Coronary artery (tissue), 2 donors: ENCODE results near the gene GRK5.

ENCODE experiments used
- DNase-seq: peaks from one replicate; pipeline ENCODE4 v3.0.0-alpha.2; 2017; ENCODE audit warnings: low spot score
- H3K27ac ChIP-seq, 2 donors: fragments of 200-600 bp; sonication (generic); one replicate each; pipeline ENCODE4 v1.5.1; 2016 to 2019
- H3K4me3 ChIP-seq: fragments of 200-600 bp; sonication (generic); 2 replicates; pipeline ENCODE4 v1.5.1; 2016; ENCODE audit warnings: mild to moderate bottlenecking, moderate library complexity
- TF ChIP-seq, protein P1 (sequence below): fragments of 200-600 bp; sonication (generic); IDR thresholded peaks from one replicate; pipeline ENCODE4 v1.5.1; 2019; ENCODE audit warnings: antibody characterized with exemption

Gene GRK5

DNA sequence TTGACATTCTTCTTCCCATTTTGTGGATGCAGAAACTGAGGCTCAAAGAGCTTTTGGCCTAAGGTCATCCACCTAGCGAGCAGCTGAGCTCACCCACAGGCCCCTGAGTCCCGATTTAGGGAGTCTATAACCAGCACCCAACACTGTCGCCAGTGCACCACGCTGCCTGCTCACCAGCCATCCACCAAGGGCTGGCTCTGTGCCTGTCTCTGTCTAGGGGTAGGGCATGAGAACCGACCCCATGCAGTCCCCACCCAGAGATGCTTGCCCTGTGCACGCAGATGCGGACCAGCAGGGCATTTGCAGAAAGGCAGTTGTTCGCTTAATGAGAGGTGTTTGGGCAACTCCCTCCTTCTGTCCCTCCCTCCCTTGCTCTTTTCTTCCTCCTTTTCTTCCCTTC, 97.2 kb downstream of the GRK5 start:
- no peak overlapping the region for H3K27ac ChIP-seq
- no peak overlapping the region for H3K4me3 ChIP-seq
- TF ChIP-seq, protein P1, sequence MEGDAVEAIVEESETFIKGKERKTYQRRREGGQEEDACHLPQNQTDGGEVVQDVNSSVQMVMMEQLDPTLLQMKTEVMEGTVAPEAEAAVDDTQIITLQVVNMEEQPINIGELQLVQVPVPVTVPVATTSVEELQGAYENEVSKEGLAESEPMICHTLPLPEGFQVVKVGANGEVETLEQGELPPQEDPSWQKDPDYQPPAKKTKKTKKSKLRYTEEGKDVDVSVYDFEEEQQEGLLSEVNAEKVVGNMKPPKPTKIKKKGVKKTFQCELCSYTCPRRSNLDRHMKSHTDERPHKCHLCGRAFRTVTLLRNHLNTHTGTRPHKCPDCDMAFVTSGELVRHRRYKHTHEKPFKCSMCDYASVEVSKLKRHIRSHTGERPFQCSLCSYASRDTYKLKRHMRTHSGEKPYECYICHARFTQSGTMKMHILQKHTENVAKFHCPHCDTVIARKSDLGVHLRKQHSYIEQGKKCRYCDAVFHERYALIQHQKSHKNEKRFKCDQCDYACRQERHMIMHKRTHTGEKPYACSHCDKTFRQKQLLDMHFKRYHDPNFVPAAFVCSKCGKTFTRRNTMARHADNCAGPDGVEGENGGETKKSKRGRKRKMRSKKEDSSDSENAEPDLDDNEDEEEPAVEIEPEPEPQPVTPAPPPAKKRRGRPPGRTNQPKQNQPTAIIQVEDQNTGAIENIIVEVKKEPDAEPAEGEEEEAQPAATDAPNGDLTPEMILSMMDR: no peak
- no peak for DNase-seq

DNA sequence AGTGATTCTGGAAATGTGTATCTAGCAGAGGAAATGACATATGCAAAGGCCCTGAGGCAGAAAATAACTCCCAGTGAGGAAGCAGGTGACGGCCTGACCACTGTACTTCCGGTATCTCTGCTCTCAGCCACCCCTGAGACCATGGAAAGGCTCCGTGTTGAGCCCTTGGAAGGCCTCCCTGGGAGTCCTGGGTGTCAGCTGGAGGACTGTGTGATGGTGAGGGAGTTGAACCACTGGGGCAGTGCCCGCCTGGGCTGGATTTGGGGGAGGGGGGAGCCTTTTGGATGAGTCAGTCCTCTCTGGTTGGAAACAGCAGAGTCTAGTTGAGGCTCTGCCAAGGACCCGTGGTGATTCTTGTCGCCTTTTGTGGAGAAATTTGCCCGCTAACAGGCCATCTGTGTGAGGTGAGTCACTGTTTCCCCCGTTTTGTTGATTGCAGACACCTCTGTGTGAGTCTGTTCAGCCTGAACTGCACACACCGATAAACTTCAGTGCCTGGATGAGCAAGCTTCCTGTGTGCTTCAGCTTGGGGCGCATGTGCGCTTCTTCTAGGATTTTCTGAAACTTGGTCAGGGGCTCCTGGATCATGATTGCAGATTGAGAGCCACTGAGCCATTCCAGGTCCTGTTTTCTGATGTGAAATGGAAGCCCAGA, 98.6 kb downstream of the GRK5 start:
- Histone ChIP-seq H3K4me3 (no peak overlapping the region), H3K27ac (peak overlapping the region; percentile 41 to 84)
- DNase-seq: peak; percentile 86
- TF ChIP-seq, protein P1: no peak

DNA sequence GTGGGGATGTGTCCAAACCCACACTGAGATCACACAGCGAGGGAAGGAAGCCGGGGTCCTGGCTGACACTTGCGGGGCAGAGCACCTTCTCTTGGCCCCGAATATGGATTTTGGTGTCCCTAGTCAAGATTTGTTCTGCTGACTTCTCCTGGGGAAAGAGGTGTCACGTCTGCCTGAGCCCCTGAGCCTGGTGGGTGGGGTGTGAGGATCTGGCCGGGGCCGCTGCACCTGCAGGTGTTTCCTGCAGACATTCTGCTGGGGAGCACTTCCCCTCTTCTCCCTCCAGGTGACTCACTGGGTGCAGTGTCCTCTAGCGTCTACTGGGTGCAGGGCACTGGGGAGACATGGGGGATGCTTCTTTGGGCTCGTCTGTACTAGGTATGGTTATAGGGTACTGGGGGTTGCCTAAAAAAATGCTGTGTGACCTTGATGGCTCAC, 99.2 kb downstream of the GRK5 start:
- no peak for DNase-seq
- TF ChIP-seq, protein P1: no peak
- Histone ChIP-seq H3K27ac (peak overlapping the region in 1 of 2 donors; percentile 84), H3K4me3 (no peak overlapping the region)

DNA sequence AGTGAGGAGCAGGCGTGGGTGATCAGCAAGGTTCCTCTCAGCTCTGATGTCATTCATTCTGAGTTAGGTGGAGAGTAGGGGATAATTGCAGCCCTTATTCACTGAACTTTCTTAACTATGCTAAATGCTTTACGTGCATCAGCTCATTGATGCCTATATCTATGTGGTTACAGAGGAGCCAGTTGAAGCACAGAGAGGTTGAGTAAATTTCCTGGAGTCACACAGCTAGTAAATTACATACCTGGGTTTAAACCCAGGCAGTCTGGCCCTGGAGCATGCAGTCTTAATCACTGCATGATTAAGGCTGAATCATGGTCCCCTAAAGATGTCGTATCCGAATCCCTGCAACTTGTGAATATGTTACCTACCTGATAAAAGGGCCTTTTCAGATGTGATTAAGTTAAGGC, 99.6 kb downstream of the GRK5 start:
- no peak for DNase-seq
- TF ChIP-seq, protein P1: no peak
- H3K4me3 ChIP-seq: no peak overlapping the region
- peak overlapping the region in 1 of 2 donors; percentile 84 for H3K27ac ChIP-seq

DNA sequence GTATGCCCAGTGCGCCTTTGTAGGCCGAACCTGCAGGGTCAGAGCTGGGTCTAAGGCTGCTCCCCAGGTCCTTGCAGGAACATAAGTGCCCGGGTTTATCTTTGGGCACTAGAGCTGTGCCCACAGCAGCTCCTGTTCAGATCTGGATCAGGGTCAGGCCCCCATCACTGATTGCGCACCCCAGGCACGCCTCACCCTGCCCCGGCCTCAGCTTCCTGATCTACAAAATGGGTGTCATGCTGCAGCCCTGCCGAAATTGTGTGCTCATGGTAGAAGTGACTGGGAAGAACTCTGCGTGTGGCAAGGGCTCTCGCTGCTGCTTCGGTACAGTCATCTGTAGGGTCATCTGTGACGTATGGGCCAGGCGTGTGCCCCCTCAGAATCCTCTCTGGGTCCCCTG, 100.7 kb downstream of the GRK5 start:
- H3K27ac ChIP-seq: no peak overlapping the region
- no peak for DNase-seq
- TF ChIP-seq, protein P1: no peak
- H3K4me3 ChIP-seq: no peak overlapping the region

DNA sequence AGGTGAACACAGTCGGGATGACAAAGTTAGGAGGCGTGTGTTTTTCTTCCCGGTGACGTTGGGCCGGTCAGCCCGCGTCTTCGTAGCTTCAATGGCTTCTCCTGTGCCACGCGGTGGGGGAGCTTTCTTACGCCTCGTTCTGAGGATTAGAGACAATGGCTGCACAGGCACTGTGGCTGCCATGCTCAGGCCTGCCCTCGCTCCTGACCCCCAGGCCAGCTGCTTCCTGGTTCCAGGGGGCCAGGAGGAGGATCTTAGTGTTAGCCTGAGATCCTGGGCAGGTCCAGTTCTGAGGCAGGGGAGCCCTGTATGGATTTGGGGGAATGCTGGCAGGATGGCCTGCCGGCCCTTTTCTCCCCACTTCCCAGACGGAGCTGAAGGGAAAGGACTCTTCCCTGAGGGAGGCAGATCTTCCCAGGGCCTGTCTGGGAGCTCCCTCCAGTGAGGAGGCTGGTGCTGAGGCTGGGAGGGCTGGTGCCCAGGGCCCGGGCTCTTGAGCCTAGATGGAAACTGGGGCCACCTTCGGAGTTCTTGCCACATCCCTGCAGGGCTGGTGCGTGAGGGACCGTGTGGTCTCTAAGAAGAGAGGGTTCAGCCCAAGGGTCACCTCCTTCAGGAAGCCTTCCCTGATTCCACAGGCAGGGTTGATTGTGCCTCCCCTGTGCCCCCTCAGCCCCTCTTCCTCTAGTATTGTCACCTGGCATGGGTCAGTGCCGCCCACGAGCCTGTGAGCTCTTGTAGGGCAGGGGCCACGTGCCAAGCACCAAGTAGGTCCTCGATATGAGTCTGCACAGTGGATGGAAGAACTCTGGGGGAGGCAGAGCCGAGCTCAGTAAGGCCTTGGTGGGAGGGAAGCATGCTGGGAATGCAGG, 101.4 kb downstream of the GRK5 start:
- H3K4me3 ChIP-seq: no peak overlapping the region

More for the DNA sequence above, 101.4 kb downstream of the GRK5 start:
- H3K27ac ChIP-seq: peak overlapping the region in 1 of 2 donors; percentile 12
- TF ChIP-seq, protein P1: no peak
- no peak for DNase-seq
